Renal cortical epithelial cell (primary cell): Measurements from ENCODE around the gene DMRT1. TPM values are rescaled to one million over a fixed set of nuclear protein-coding genes. Genes with fewer than 3 reads are reported as not detected.

Experiments used
- DNase-seq: peaks from one replicate; pipeline ENCODE4 v3.0.0-alpha.2; 2011; ENCODE audit warnings: low read depth
- total RNA-seq: library from RNA; depleted of rRNA; stranded (reverse); fragments of >200 nt; gene quantifications from 2 replicates; pipeline ENCODE4 v1.2.3, GENCODE V29; 2014

The DMRT1 gene
- total RNA-seq, 1 donor from 2014 or later: not detected

- no peak for DNase-seq
These were observed 130.5 kb downstream of the DMRT1 start for GRCh38 chr9:971901-972500.

- no peak for DNase-seq
These were observed 131.2 kb downstream of the DMRT1 start for GRCh38 chr9:972501-973294.

- no peak for DNase-seq
These were observed 131.9 kb downstream of the DMRT1 start for GRCh38 chr9:973295-973834.

GRCh38 chr9:974031-974995, 132.8 kb downstream of the DMRT1 start:
- DNase-seq: no peak

- no peak for DNase-seq
These were observed 133.7 kb downstream of the DMRT1 start for GRCh38 chr9:974996-975739.

GRCh38 chr9:975740-976257, 134.3 kb downstream of the DMRT1 start:
- no peak for DNase-seq

- DNase-seq: no peak
These were observed 134.9 kb downstream of the DMRT1 start, which contains the start of gene DMRT3 for GRCh38 chr9:976258-976942. Gene DMRT3, plus strand, starts transcription at chr9:976655. Its CDS starts 347 bp downstream, at chr9:977002.

GRCh38 chr9:976943-977837, 135.7 kb downstream of the DMRT1 start:
- DNase-seq: no peak

- DNase-seq: no peak
These were observed 136.6 kb downstream of the DMRT1 start for GRCh38 chr9:977838-978830.

- DNase-seq: no peak
These were observed 138.5 kb downstream of the DMRT1 start for GRCh38 chr9:979983-980382.

- no peak for DNase-seq
These were observed 139.1 kb downstream of the DMRT1 start for GRCh38 chr9:980640-981039.

GRCh38 chr9:981491-981898, 140.0 kb downstream of the DMRT1 start:
- DNase-seq: no peak

GRCh38 chr9:982394-983230, 141.1 kb downstream of the DMRT1 start:
- no peak for DNase-seq

GRCh38 chr9:994005-994404, 152.5 kb downstream of the DMRT1 start:
- DNase-seq: no peak

GRCh38 chr9:995192-995591, 153.7 kb downstream of the DMRT1 start:
- DNase-seq: no peak

GRCh38 chr9:995781-996180, 154.3 kb downstream of the DMRT1 start:
- DNase-seq: peak; percentile 14
